ENCODE measurements around the gene MAP3K2.

DNA sequence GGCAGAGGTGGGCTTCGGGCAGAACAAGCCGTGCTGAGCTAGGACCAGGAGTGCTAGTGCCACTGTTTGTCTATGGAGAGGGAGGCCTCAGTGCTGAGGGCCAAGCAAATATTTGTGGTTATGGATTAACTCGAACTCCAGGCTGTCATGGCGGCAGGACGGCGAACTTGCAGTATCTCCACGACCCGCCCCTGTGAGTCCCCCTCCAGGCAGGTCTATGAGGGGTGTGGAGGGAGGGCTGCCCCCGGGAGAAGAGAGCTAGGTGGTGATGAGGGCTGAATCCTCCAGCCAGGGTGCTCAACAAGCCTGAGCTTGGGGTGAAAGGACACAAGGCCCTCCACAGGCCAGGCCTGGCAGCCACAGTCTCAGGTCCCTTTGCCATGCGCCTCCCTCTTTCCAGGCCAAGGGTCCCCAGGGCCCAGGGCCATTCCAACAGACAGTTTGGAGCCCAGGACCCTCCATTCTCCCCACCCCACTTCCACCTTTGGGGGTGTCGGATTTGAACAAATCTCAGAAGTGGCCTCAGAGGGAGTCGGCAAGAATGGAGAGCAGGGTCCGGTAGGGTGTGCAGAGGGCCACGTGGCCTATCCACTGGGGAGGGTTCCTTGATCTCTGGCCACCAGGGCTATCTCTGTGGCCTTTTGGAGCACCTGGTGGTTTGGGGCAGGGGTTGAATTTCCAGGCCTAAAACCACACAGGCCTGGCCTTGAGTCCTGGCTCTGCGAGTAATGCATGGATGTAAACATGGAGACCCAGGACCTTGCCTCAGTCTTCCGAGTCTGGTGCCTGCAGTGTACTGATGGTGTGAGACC, 30.7 kb upstream of the MAP3K2 start, which contains the start of gene PROC:
- TF ChIP-seq, protein P1, sequence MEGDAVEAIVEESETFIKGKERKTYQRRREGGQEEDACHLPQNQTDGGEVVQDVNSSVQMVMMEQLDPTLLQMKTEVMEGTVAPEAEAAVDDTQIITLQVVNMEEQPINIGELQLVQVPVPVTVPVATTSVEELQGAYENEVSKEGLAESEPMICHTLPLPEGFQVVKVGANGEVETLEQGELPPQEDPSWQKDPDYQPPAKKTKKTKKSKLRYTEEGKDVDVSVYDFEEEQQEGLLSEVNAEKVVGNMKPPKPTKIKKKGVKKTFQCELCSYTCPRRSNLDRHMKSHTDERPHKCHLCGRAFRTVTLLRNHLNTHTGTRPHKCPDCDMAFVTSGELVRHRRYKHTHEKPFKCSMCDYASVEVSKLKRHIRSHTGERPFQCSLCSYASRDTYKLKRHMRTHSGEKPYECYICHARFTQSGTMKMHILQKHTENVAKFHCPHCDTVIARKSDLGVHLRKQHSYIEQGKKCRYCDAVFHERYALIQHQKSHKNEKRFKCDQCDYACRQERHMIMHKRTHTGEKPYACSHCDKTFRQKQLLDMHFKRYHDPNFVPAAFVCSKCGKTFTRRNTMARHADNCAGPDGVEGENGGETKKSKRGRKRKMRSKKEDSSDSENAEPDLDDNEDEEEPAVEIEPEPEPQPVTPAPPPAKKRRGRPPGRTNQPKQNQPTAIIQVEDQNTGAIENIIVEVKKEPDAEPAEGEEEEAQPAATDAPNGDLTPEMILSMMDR (IDR thresholded peaks at IDR 0.05) = no peak
- TF ChIP-seq POLR2A (IDR thresholded peaks at IDR 0.05) = no peak

Measured in thyroid gland (tissue), 4 donors.